ENCODE results near the gene COX6B2. TPM values are rescaled to one million over a fixed set of nuclear protein-coding genes. Genes with fewer than 3 reads are reported as not detected.

COX6B2 gene
- not detected in 2 replicates for total RNA-seq

GRCh38 chr19:55354698-55355212 lies at the start of gene COX6B2:
Gene COX6B2, minus strand, starts transcription at chr19:55354719. Its CDS starts 198 bp downstream, at chr19:55354521.

GRCh38 chr19:55385724-55386492 lies 31.4 kb upstream of the COX6B2 start, which contains the start of gene RPL28:
Gene RPL28, plus strand, starts transcription at chr19:55385932. Its CDS starts 426 bp downstream, at chr19:55386358.

GRCh38 chr19:55384131-55384919 lies 29.8 kb upstream of the COX6B2 start, which contains the start of gene TMEM238:
Gene TMEM238, minus strand, starts transcription at chr19:55384292. Its CDS starts 33 bp downstream, at chr19:55384259.

GRCh38 chr19:55376241-55376933 lies 21.9 kb upstream of the COX6B2 start, which contains the start of gene TMEM190:
Gene TMEM190, plus strand, starts transcription at chr19:55376826. Its CDS starts 28 bp downstream, at chr19:55376854.

GRCh38 chr19:55370305-55370988 lies 15.9 kb upstream of the COX6B2 start, which contains the start of gene IL11:
Gene IL11, minus strand, starts transcription at chr19:55370463. Its CDS starts 153 bp downstream, at chr19:55370310.

GRCh38 chr19:55362990-55363716 lies 8.6 kb upstream of the COX6B2 start, which contains the start of gene GARIN5B:
Gene GARIN5B, minus strand, starts transcription at chr19:55363260. Its CDS starts 194 bp downstream, at chr19:55363066.

GRCh38 chr19:55339105-55339888 lies 15.2 kb downstream of the COX6B2 start, which contains the start of gene KMT5C:
Gene KMT5C, plus strand, starts transcription at chr19:55339876. Its CDS starts 2,061 bp downstream, at chr19:55341937.

GRCh38 chr19:55325172-55325571 lies 29.3 kb downstream of the COX6B2 start, which contains the start of gene TMEM150B:
Gene TMEM150B, minus strand, starts transcription at chr19:55325341. Its CDS starts 4,305 bp downstream, at chr19:55321036.

Other genes starting within 250 kb of the COX6B2 start
- 34.5 and 56.5 TPM in 2 replicates for gene PPP1R12C, start 237.1 kb downstream of the COX6B2 start, total RNA-seq
- 1.1 and 2.4 TPM in 2 replicates for gene TNNT1, start 205.5 kb downstream of the COX6B2 start, total RNA-seq
- gene TNNI3, start 197.0 kb downstream of the COX6B2 start, total RNA-seq, result not detected in 2 replicates
- gene DNAAF3, start 188.1 kb downstream of the COX6B2 start, total RNA-seq, result 0.07 and 0.10 TPM in 2 replicates
- gene SYT5, start 174.4 kb downstream of the COX6B2 start, total RNA-seq, result 0.13 TPM in 1 of 2 replicates, not detected in the other
- gene PTPRH, start 145.2 kb downstream of the COX6B2 start, total RNA-seq, result 1.9 and 5.7 TPM in 2 replicates
- gene TMEM86B, start 126.0 kb downstream of the COX6B2 start, total RNA-seq, result 2.3 and 2.8 TPM in 2 replicates
- gene PPP6R1, start 95.7 kb downstream of the COX6B2 start, total RNA-seq, result 45.7 and 65.7 TPM in 2 replicates
- 21.6 and 27.4 TPM in 2 replicates for gene HSPBP1, start 74.6 kb downstream of the COX6B2 start, total RNA-seq
- 10.8 and 10.9 TPM in 2 replicates for gene BRSK1, start 70.7 kb downstream of the COX6B2 start, total RNA-seq
- not detected in 2 replicates for gene TMEM150B, start 29.4 kb downstream of the COX6B2 start, total RNA-seq
- 5.0 and 7.8 TPM in 2 replicates for gene KMT5C, start 14.8 kb downstream of the COX6B2 start, total RNA-seq
- gene GARIN5B, start 8.5 kb upstream of the COX6B2 start, total RNA-seq, result 0.10 TPM in 1 of 2 replicates, not detected in the other
- 4.1 and 13.9 TPM in 2 replicates for gene IL11, start 15.7 kb upstream of the COX6B2 start, total RNA-seq
- not detected in 2 replicates for gene TMEM190, start 22.1 kb upstream of the COX6B2 start, total RNA-seq
- gene TMEM238, start 29.6 kb upstream of the COX6B2 start, total RNA-seq, result 0.23 and 0.39 TPM in 2 replicates
- gene RPL28, start 31.2 kb upstream of the COX6B2 start, total RNA-seq, result 184 and 218 TPM in 2 replicates
- 66.7 and 71.0 TPM in 2 replicates for gene UBE2S, start 53.1 kb upstream of the COX6B2 start, total RNA-seq
- gene SHISA7, start 88.6 kb upstream of the COX6B2 start, total RNA-seq, result not detected in 2 replicates
- gene ISOC2, start 106.9 kb upstream of the COX6B2 start, total RNA-seq, result 36.7 and 40.1 TPM in 2 replicates
- not detected in 2 replicates for gene C19orf85, start 110.0 kb upstream of the COX6B2 start, total RNA-seq
- gene ZNF628, start 121.9 kb upstream of the COX6B2 start, total RNA-seq, result 1.2 and 2.7 TPM in 2 replicates
- 13.7 and 20.4 TPM in 2 replicates for gene NAT14, start 130.5 kb upstream of the COX6B2 start, total RNA-seq
- 39.3 and 40.5 TPM in 2 replicates for gene SSC5D, start 133.7 kb upstream of the COX6B2 start, total RNA-seq
- gene SBK2, start 182.4 kb upstream of the COX6B2 start, total RNA-seq, result 0.13 TPM in 1 of 2 replicates, not detected in the other
- 0.07 TPM in 2 replicates for gene SBK3, start 190.8 kb upstream of the COX6B2 start, total RNA-seq
- gene ZNF579, start 226.1 kb upstream of the COX6B2 start, total RNA-seq, result 4.1 and 9.1 TPM in 2 replicates
- gene FIZ1, start 244.8 kb upstream of the COX6B2 start, total RNA-seq, result 3.8 and 5.0 TPM in 2 replicates
- 9.5 and 13.1 TPM in 2 replicates for gene ZNF524, start 245.6 kb upstream of the COX6B2 start, total RNA-seq